MM.1S (cell line): ENCODE measurements around the gene SNX30.

ENCODE experiments used
- DNase-seq: peaks from one replicate; pipeline ENCODE4 v3.0.0-alpha.2; 2015
- H2AFZ ChIP-seq: fragments of 300-600 bp; sonication (generic); 2 replicates; pipeline ENCODE4 v1.6.0; 2016; ENCODE audit warnings: antibody characterized with exemption, low read length
- H3F3A ChIP-seq: fragments of 300-600 bp; sonication (generic); 2 replicates; pipeline ENCODE4 v1.6.1; 2016; ENCODE audit warnings: mild to moderate bottlenecking, antibody characterized with exemption, low read length, moderate library complexity, mixed read lengths; ENCODE audit not compliant: insufficient read depth
- H3K27ac ChIP-seq: fragments of 300-600 bp; sonication (generic); 2 replicates; pipeline ENCODE4 v1.5.1; 2016; ENCODE audit warnings: mild to moderate bottlenecking, low read length
- H3K27me3 ChIP-seq: fragments of 300-600 bp; sonication (generic); replicated peaks from 2 replicates; pipeline ENCODE4 v1.6.0; 2016; ENCODE audit warnings: low read length; ENCODE audit not compliant: insufficient read depth
- H3K36me3 ChIP-seq: fragments of 300-600 bp; sonication (generic); replicated peaks from 2 replicates; pipeline ENCODE4 v1.6.1; 2016; ENCODE audit warnings: mild to moderate bottlenecking, low read length, mixed read lengths; ENCODE audit not compliant: insufficient read depth
- H3K4me1 ChIP-seq: fragments of 300-600 bp; sonication (generic); 2 replicates; pipeline ENCODE4 v1.6.1; 2016; ENCODE audit warnings: low read length, mixed read lengths
- H3K4me2 ChIP-seq: fragments of 300-600 bp; sonication (generic); 2 replicates; pipeline ENCODE4 v1.6.0; 2016; ENCODE audit warnings: low read depth, low read length
- H3K4me3 ChIP-seq: fragments of 300-600 bp; sonication (generic); 2 replicates; pipeline ENCODE4 v1.5.1; 2016; ENCODE audit warnings: low read length, mixed read lengths
- H3K79me2 ChIP-seq: fragments of 300-600 bp; sonication (generic); 2 replicates; pipeline ENCODE4 v1.6.1; 2016; ENCODE audit warnings: mixed run types, low read length, mixed read lengths
- H3K9ac ChIP-seq: fragments of 300-600 bp; sonication (generic); 2 replicates; pipeline ENCODE4 v1.6.1; 2016; ENCODE audit warnings: low read length, mixed read lengths
- H3K9me2 ChIP-seq: fragments of 300-600 bp; sonication (generic); replicated peaks from 2 replicates; pipeline ENCODE4 v1.6.1; 2016; ENCODE audit warnings: mild to moderate bottlenecking, low read length, mixed read lengths; ENCODE audit not compliant: insufficient read depth
- H3K9me3 ChIP-seq: fragments of 300-600 bp; sonication (generic); replicated peaks from 2 replicates; pipeline ENCODE4 v1.6.1; 2016; ENCODE audit warnings: mild to moderate bottlenecking, low read length, mixed read lengths; ENCODE audit not compliant: insufficient read depth
- H4K20me1 ChIP-seq: fragments of 300-600 bp; sonication (generic); 2 replicates; pipeline ENCODE4 v1.6.1; 2016; ENCODE audit warnings: mild to moderate bottlenecking, low read length, moderate library complexity, mixed read lengths; ENCODE audit not compliant: insufficient read depth
- CTCF ChIP-seq: fragments of 300-600 bp; sonication (generic); IDR thresholded peaks from 2 replicates; pipeline ENCODE4 v1.5.1; 2016; ENCODE audit warnings: antibody characterized with exemption, low read length, mixed read lengths
- EZH2 ChIP-seq: fragments of 300-600 bp; sonication (generic); optimal IDR thresholded peaks from 2 replicates; pipeline ENCODE3; 2017; ENCODE audit warnings: low read depth, mild to moderate bottlenecking, antibody characterized with exemption, low read length, mixed read lengths
- EZH2phosphoT487 ChIP-seq: fragments of 300-600 bp; sonication (generic); IDR thresholded peaks from 2 replicates; pipeline ENCODE4 v1.6.1; 2018; ENCODE audit warnings: antibody characterized with exemption, low read length

SNX30 gene

GRCh38 chr9:112811518-112811917 is 61.0 kb downstream of the SNX30 start:
- H3K4me1 ChIP-seq: no peaks in the 10 kb centered on the region
- no peaks in the 10 kb centered on the region for H3K9me2 ChIP-seq
- H3K4me3 ChIP-seq: no peak overlapping the region
- no peak for DNase-seq
- no peaks in the 10 kb centered on the region for H3K79me2 ChIP-seq
- H2AFZ ChIP-seq: no peak overlapping the region
- H3F3A ChIP-seq: no peaks in the 10 kb centered on the region
- H3K4me2 ChIP-seq: no peak overlapping the region
- H3K9ac ChIP-seq: no peak overlapping the region
- TF ChIP-seq EZH2 (no peak), CTCF (no peak), EZH2phosphoT487 (no peak)
- H3K27me3 ChIP-seq: no peaks in the 10 kb centered on the region
- H3K36me3 ChIP-seq: no peaks in the 10 kb centered on the region
- no peak overlapping the region for H3K27ac ChIP-seq
- no peaks in the 10 kb centered on the region for H3K9me3 ChIP-seq
- H4K20me1 ChIP-seq: no peaks in the 10 kb centered on the region

GRCh38 chr9:112815868-112816267 is 65.3 kb downstream of the SNX30 start:
- H3K79me2 ChIP-seq: no peaks in the 10 kb centered on the region
- H3K27ac ChIP-seq: no peak overlapping the region
- no peak for TF ChIP-seq CTCF
- H2AFZ ChIP-seq: no peak overlapping the region
- DNase-seq: no peak
- H3K9me2 ChIP-seq: no peaks in the 10 kb centered on the region
- no peak overlapping the region for H3K4me2 ChIP-seq
- no peak overlapping the region for H3K4me3 ChIP-seq
- no peaks in the 10 kb centered on the region for H3K36me3 ChIP-seq
- no peak overlapping the region for H3K9ac ChIP-seq
- H3F3A ChIP-seq: no peaks in the 10 kb centered on the region
- no peaks in the 10 kb centered on the region for H4K20me1 ChIP-seq
- H3K9me3 ChIP-seq: no peaks in the 10 kb centered on the region
- H3K27me3 ChIP-seq: no peaks in the 10 kb centered on the region
- H3K4me1 ChIP-seq: no peaks in the 10 kb centered on the region; the same call in 1 of the 2 replicates

- H3K4me1 ChIP-seq: no peaks in the 10 kb centered on the region; the same call in 1 of the 2 replicates
- no peaks in the 10 kb centered on the region for H3F3A ChIP-seq
- H4K20me1 ChIP-seq: no peaks in the 10 kb centered on the region
- H3K27me3 ChIP-seq: no peaks in the 10 kb centered on the region
- H3K9me2 ChIP-seq: no peaks in the 10 kb centered on the region
- no peaks in the 10 kb centered on the region for H3K9me3 ChIP-seq
- no peak overlapping the region for H3K9ac ChIP-seq
- no peak overlapping the region for H3K4me2 ChIP-seq
- H3K4me3 ChIP-seq: no peak overlapping the region
- no peaks in the 10 kb centered on the region for H3K36me3 ChIP-seq
- H3K27ac ChIP-seq: no peak overlapping the region
- H2AFZ ChIP-seq: no peak overlapping the region
- TF ChIP-seq CTCF: no peak
- TF ChIP-seq EZH2phosphoT487: no peak
- TF ChIP-seq EZH2: no peak
- no peak for DNase-seq
- H3K79me2 ChIP-seq: no peaks in the 10 kb centered on the region
These were observed 67.3 kb downstream of the SNX30 start for GRCh38 chr9:112817860-112818203.
